Left ventricle myocardium superior (tissue), 1 donor: Measurements from ENCODE around the gene L1CAM. TPM values are rescaled to one million over a fixed set of nuclear protein-coding genes. Genes with fewer than 3 reads are reported as not detected.

Experiments
- ATAC-seq: fragments of 200-7000 bp; cut with Tn5 transposase; one replicate; pipeline ENCODE4 v1.9.1; 2020; ENCODE audit warnings: mild to moderate bottlenecking, moderate library complexity
- DNase-seq: peaks from one replicate; pipeline ENCODE4 v3.0.0-alpha.2; 2020
- intact Hi-C: fragments of 100-400 bp; cut with micrococcal nuclease; formaldehyde crosslinking; loops from one replicate; pipeline ENCODE4 v1.11.0; 2022
- total RNA-seq: library from RNA; stranded (reverse); fragmentation: NEBNext Ultra II Directional; extraction: Animal tissue kit (Norgen Biotek cat#: 25700); gene quantifications from one replicate; pipeline ENCODE4 v1.2.1, GENCODE V29; 2021
- donor health status: DM: no; HTN: yes; CAD: no; lungs with severe emphysema.

Gene L1CAM
- total RNA-seq, 1 donor from 2014 or later, result 4.8 TPM

- intact Hi-C loops, result no loop called here
- DNase-seq, result no peak
- no peak for ATAC-seq
Observed at GRCh38 chrX:153925387-153925738, 39.4 kb upstream of the L1CAM start.

- no peak for ATAC-seq
Observed at GRCh38 chrX:153924149-153924861, 38.3 kb upstream of the L1CAM start.

GRCh38 chrX:153922932-153923857, 37.2 kb upstream of the L1CAM start:
- intact Hi-C loops, result no loop called here
- DNase-seq (peak; percentile 88), ATAC-seq (peak; percentile 70)

More at GRCh38 chrX:153924149-153924861, 38.3 kb upstream of the L1CAM start:
- intact Hi-C loops, result no loop called here
- no peak for DNase-seq

GRCh38 chrX:153921511-153922446, 35.8 kb upstream of the L1CAM start:
- ATAC-seq, result no peak
- DNase-seq, result no peak

GRCh38 chrX:153921070-153921469, 35.1 kb upstream of the L1CAM start:
- no peak for DNase-seq
- ATAC-seq, result no peak
- intact Hi-C loops, result no loop called here

More at GRCh38 chrX:153921511-153922446, 35.8 kb upstream of the L1CAM start:
- intact Hi-C loops, result no loop called here

- DNase-seq (no peak), ATAC-seq (no peak)
- intact Hi-C loops, result no loop called here
Observed at GRCh38 chrX:153920546-153920945, 34.6 kb upstream of the L1CAM start.

GRCh38 chrX:153919281-153919680, 33.3 kb upstream of the L1CAM start:
- intact Hi-C loops, result no loop called here
- ATAC-seq, result no peak
- no peak for DNase-seq

- intact Hi-C loops, result no loop called here
- ATAC-seq (no peak), DNase-seq (no peak)
Observed at GRCh38 chrX:153917869-153918268, 31.9 kb upstream of the L1CAM start.

- ATAC-seq, result no peak
- intact Hi-C loops, result no loop called here
Observed at GRCh38 chrX:153913701-153914100, 27.7 kb upstream of the L1CAM start.

GRCh38 chrX:153913211-153913610, 27.2 kb upstream of the L1CAM start:
- no peak for DNase-seq
- ATAC-seq, result no peak
- intact Hi-C loops, result no loop called here

More at GRCh38 chrX:153913701-153914100, 27.7 kb upstream of the L1CAM start:
- DNase-seq, result no peak

GRCh38 chrX:153911798-153912197, 25.8 kb upstream of the L1CAM start:
- ATAC-seq (no peak), DNase-seq (no peak)
- intact Hi-C loops, result no loop called here

- no peak for DNase-seq
- intact Hi-C loops, result no loop called here
- no peak for ATAC-seq
Observed at GRCh38 chrX:153910446-153910845, 24.5 kb upstream of the L1CAM start.

- DNase-seq (no peak), ATAC-seq (no peak)
- intact Hi-C loops, result no loop called here
Observed at GRCh38 chrX:153909980-153910360, 24.0 kb upstream of the L1CAM start.

- intact Hi-C loops, result no loop called here
- ATAC-seq (peak; percentile 26), DNase-seq (no peak)
Observed at GRCh38 chrX:153909024-153909979, 23.3 kb upstream of the L1CAM start.

GRCh38 chrX:153908219-153908860, 22.4 kb upstream of the L1CAM start:
- intact Hi-C loops, result no loop called here
- ATAC-seq (no peak), DNase-seq (no peak)

- ATAC-seq (no peak), DNase-seq (no peak)
- intact Hi-C loops, result no loop called here
Observed at GRCh38 chrX:153907456-153907855, 21.5 kb upstream of the L1CAM start.

GRCh38 chrX:153906126-153906917, 20.3 kb upstream of the L1CAM start:
- ATAC-seq (no peak), DNase-seq (no peak)
- intact Hi-C loops, result no loop called here
